Activated CD8-positive, alpha-beta memory T cell treated with anti-CD3 and anti-CD28 coated beads, Interleukin-2, amount 10 ng/mL, durations not matched to agents 7 days and 5 days (primary cell): ENCODE results near the gene FAM20C. TPM values are rescaled to one million over a fixed set of nuclear protein-coding genes. Genes with fewer than 3 reads are reported as not detected.

Source experiments
- ATAC-seq: fragments of 150-1000 bp; cut with Tn5 transposase; one replicate; pipeline ENCODE4 v1.10.0; 2021; ENCODE audit warnings: moderate library complexity
- CTCF ChIA-PET: fragments of 350-600 bp; sonication (Branson Sonifier 250); formaldehyde crosslinking; loops from one replicate; lab custom pipeline; 2021; ENCODE audit warnings: antibody characterized with exemption; lab: Charles Lee
- DNase-seq: peaks from one replicate; pipeline ENCODE4 v3.0.0-alpha.2; 2020
- H3K27ac Mint-ChIP-seq: one replicate; pipeline ENCODE4 v1.8.0; 2021; ENCODE audit warnings: mild to moderate bottlenecking, mixed read lengths
- H3K27me3 Mint-ChIP-seq: one replicate; pipeline ENCODE4 v1.8.0; 2021; ENCODE audit warnings: mixed read lengths
- H3K36me3 Mint-ChIP-seq: one replicate; pipeline ENCODE4 v1.8.0; 2021; ENCODE audit warnings: mild to moderate bottlenecking, mixed read lengths
- H3K4me1 Mint-ChIP-seq: one replicate; pipeline ENCODE4 v1.8.0; 2021; ENCODE audit warnings: mixed read lengths
- H3K4me3 Mint-ChIP-seq: one replicate; pipeline ENCODE4 v1.8.0; 2021; ENCODE audit warnings: mild to moderate bottlenecking, moderate library complexity, mixed read lengths
- H3K9me3 Mint-ChIP-seq: one replicate; pipeline ENCODE4 v1.8.0; 2022; ENCODE audit warnings: low read depth, mixed read lengths
- total RNA-seq, 2 experiments: library from RNA; stranded (reverse); gene quantifications; one replicate each; pipeline ENCODE4 v1.2.3, GENCODE V29; 2021

The FAM20C gene
- total RNA-seq, 2 experiments from 2014 or later, result 0.45 to 0.73 TPM

DNA sequence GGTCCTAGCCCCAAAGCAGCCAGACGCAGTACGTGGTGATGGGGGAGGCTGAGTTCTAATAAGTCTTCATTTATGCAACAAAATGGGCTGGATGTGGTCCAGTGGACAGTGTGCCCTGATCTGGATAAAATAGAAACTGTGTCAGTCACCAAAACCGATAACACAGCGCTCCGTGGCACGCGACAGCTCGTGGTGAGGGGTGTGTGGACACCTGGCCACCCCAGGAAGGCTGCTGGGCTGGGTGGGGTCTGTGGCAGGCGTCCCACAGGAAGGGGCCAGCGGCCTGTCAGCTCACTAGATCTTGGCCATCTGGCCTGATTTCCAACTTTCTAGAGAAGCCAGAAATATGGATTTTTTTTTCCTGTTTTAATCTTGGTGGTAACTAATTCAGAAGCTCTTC is 17.0 kb downstream of the FAM20C start:
- no peak overlapping the region for H3K27ac Mint-ChIP-seq
- no peak for DNase-seq
- no peaks in the 10 kb centered on the region for H3K4me1 Mint-ChIP-seq
- H3K36me3 Mint-ChIP-seq, result no peaks in the 10 kb centered on the region
- no peaks in the 10 kb centered on the region for H3K27me3 Mint-ChIP-seq
- ATAC-seq, result no peak
- CTCF ChIA-PET, result no interaction called here
- no peak overlapping the region for H3K4me3 Mint-ChIP-seq
- H3K9me3 Mint-ChIP-seq, result peaks cover 7% of the 10 kb centered on the region

DNA sequence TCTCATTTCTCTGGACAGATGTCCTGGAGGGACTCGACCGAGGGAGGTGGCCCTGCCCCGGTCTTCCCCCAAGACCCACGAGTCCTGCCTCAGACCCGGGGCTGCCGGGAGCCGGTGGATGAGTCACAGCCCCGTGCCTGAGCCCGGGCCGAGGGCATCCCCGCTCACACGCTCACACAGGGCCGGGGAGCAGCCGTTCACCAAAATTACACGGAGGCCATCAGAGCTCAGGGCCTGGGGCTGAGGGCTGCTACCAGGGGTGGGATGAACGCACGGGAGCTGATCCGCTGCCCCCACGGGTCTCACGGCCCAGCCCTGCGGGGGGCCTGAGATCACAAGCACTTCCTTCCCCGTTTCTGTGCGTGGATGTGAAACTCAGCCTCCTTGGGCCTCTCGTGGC is 17.5 kb downstream of the FAM20C start:
- no peaks in the 10 kb centered on the region for H3K27me3 Mint-ChIP-seq
- H3K4me3 Mint-ChIP-seq, result no peak overlapping the region
- no peaks in the 10 kb centered on the region for H3K4me1 Mint-ChIP-seq
- peaks cover 7% of the 10 kb centered on the region for H3K9me3 Mint-ChIP-seq
- DNase-seq, result no peak
- no peak overlapping the region for H3K27ac Mint-ChIP-seq
- ATAC-seq, result no peak
- CTCF ChIA-PET, result no interaction called here
- no peaks in the 10 kb centered on the region for H3K36me3 Mint-ChIP-seq

- Mint-ChIP-seq H3K4me3 (no peak overlapping the region), H3K9me3 (peaks cover 7% of the 10 kb centered on the region), H3K36me3 (no peaks in the 10 kb centered on the region), H3K4me1 (no peaks in the 10 kb centered on the region), H3K27ac (no peak overlapping the region), H3K27me3 (no peaks in the 10 kb centered on the region)
- no peak for DNase-seq
- no peak for ATAC-seq
- CTCF ChIA-PET, result no interaction called here
These were observed 18.1 kb downstream of the FAM20C start for GRCh38 chr7:210401-210925.

DNA sequence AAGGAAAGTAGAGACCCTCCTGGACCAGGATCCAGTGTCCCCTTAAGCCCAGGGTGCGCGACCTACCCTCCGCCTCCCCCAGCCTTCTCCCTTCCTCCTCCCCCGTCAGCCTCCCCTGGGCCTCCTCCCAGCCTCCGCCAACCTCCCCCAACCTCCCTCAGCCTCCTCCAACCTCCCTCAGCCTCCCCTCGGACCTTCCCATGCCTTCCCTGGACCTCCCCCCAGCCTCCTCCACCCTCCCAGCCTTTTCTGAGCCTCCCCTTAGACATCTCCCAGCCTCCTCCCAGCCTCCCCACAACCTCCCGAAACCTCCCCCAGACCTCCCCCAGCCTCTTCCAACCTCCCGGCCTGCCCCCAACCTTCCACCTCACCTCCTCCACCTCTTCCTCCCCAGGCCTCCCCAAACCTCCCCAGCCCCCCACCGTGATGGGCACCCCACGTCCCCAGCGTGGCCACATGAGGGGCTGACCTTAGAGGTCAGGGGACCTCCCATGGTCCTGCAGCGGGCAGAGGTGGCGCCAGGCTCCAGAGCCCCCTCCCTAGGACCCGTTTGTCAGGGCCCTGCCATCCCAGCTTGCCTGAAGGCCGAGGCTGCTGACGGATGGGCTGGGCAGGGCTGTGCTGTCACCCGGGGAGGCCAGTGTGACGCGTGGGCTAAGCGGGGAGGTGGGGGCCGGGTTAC is 18.8 kb downstream of the FAM20C start:
- CTCF ChIA-PET, result no interaction called here
- no peak for DNase-seq
- peaks cover 4% of the 10 kb centered on the region for H3K9me3 Mint-ChIP-seq
- no peak overlapping the region for H3K4me3 Mint-ChIP-seq
- H3K4me1 Mint-ChIP-seq, result no peaks in the 10 kb centered on the region
- ATAC-seq, result no peak
- H3K27me3 Mint-ChIP-seq, result no peaks in the 10 kb centered on the region
- H3K36me3 Mint-ChIP-seq, result no peaks in the 10 kb centered on the region
- no peak overlapping the region for H3K27ac Mint-ChIP-seq

GRCh38 chr7:211715-212058 is 19.3 kb downstream of the FAM20C start:
- H3K4me3 Mint-ChIP-seq, result no peak overlapping the region
- DNase-seq, result no peak
- no peaks in the 10 kb centered on the region for H3K4me1 Mint-ChIP-seq
- ATAC-seq, result no peak
- H3K9me3 Mint-ChIP-seq, result no peaks in the 10 kb centered on the region
- H3K27me3 Mint-ChIP-seq, result no peaks in the 10 kb centered on the region
- CTCF ChIA-PET, result no interaction called here
- no peak overlapping the region for H3K27ac Mint-ChIP-seq
- no peaks in the 10 kb centered on the region for H3K36me3 Mint-ChIP-seq

DNA sequence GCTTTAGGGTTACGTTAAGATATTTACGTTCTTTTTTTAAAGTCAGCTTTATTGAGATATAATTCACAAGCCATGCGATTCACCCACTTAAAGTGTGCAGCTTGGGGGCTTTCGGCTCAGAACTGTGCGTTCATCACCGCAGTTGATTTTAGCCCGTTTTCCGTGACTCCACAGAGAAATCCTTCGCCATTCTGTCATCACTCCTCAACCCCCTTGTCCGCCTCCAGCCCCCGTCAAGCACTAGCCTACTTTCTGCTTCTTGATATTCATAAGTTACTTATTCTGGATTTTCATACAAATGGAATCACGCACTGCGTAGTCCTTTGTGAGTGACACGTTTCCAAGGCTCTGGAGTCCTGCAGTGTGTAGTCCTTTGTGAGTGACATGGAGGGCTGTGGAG is 20.4 kb downstream of the FAM20C start:
- CTCF ChIA-PET, result no interaction called here
- H3K27ac Mint-ChIP-seq, result no peak overlapping the region
- no peaks in the 10 kb centered on the region for H3K27me3 Mint-ChIP-seq
- no peaks in the 10 kb centered on the region for H3K36me3 Mint-ChIP-seq
- H3K4me1 Mint-ChIP-seq, result no peaks in the 10 kb centered on the region
- DNase-seq, result no peak
- ATAC-seq, result no peak
- H3K9me3 Mint-ChIP-seq, result no peaks in the 10 kb centered on the region
- no peak overlapping the region for H3K4me3 Mint-ChIP-seq

GRCh38 chr7:213324-213993 is 21.1 kb downstream of the FAM20C start:
- no peak overlapping the region for H3K27ac Mint-ChIP-seq
- no peak overlapping the region for H3K4me3 Mint-ChIP-seq
- DNase-seq, result no peak
- no peak for ATAC-seq
- no peaks in the 10 kb centered on the region for H3K9me3 Mint-ChIP-seq
- no peaks in the 10 kb centered on the region for H3K36me3 Mint-ChIP-seq
- H3K4me1 Mint-ChIP-seq, result no peaks in the 10 kb centered on the region
- no peaks in the 10 kb centered on the region for H3K27me3 Mint-ChIP-seq
- CTCF ChIA-PET, result no interaction called here

DNA sequence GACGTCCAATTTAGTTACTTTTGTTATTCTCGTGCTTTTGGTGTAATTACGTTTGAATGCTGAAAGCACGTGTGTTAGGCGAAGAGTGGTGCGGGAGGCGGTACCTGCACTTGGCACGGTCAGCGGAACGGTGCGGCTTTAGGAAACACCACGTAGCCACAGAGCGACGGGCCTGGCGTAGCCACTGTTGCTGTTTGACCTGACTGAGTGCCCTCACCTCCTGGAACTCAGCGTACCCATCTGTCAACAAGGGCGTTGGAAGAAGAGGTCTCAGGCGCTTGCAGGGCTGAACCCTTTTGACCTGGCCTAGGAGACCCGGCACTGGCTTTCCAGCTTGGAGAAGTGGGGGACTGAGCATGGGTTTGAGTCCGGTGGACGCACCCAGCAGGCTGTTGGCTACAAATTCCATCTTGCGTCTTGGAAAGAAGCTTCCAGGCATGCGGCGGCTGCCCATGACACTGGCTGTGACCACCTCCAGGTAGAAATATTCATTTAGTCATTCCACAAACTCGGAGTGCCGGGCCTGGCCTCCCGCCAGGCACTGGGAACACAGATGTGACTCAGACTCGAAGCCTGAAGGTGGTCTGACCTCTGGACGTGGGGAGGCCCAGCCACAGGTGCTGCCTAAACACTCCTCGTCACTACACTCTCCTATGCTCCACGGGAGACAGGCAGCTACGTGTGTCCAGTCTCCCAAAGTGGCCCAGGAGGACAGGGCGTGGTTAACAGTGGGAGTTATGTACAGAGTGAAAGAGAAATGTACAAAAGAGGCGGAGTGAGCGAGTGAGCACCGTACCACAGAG is 22.2 kb downstream of the FAM20C start:
- H3K9me3 Mint-ChIP-seq, result no peaks in the 10 kb centered on the region
- no peaks in the 10 kb centered on the region for H3K4me1 Mint-ChIP-seq
- CTCF ChIA-PET, result no interaction called here
- no peak overlapping the region for H3K27ac Mint-ChIP-seq
- H3K36me3 Mint-ChIP-seq, result no peaks in the 10 kb centered on the region
- no peak for DNase-seq
- no peak for ATAC-seq
- no peak overlapping the region for H3K4me3 Mint-ChIP-seq
- no peaks in the 10 kb centered on the region for H3K27me3 Mint-ChIP-seq

- no peaks in the 10 kb centered on the region for H3K36me3 Mint-ChIP-seq
- CTCF ChIA-PET, result no interaction called here
- no peaks in the 10 kb centered on the region for H3K9me3 Mint-ChIP-seq
- ATAC-seq, result no peak
- DNase-seq, result no peak
- H3K27ac Mint-ChIP-seq, result no peak overlapping the region
- no peak overlapping the region for H3K4me3 Mint-ChIP-seq
- H3K27me3 Mint-ChIP-seq, result no peaks in the 10 kb centered on the region
- no peaks in the 10 kb centered on the region for H3K4me1 Mint-ChIP-seq
These were observed 24.3 kb downstream of the FAM20C start for GRCh38 chr7:216360-217300.

DNA sequence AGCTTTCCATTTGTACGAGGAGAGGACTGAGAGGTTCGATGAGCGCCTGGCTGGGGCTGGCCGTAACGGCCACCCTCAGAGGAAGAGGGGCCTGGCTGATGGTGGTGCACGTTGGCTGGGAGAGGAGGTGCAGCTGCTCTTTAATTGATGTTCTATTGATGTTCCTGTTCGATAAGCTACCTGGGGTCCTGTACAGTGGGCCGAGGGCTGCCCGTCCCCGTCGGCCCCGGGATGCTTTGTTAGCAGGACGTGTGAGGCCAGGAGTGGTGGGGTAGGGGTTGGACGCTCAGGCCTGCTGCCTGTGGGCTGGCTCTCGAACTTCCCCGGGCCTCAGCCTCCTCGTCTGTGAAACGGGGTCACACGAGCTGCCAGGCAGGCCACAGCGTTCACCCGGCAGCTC is 25.4 kb downstream of the FAM20C start:
- no peaks in the 10 kb centered on the region for H3K36me3 Mint-ChIP-seq

GRCh38 chr7:218316-218715 is 25.9 kb downstream of the FAM20C start:
- CTCF ChIA-PET, result no interaction called here
- H3K27ac Mint-ChIP-seq, result no peak overlapping the region
- no peaks in the 10 kb centered on the region for H3K4me1 Mint-ChIP-seq
- no peaks in the 10 kb centered on the region for H3K27me3 Mint-ChIP-seq
- H3K36me3 Mint-ChIP-seq, result no peaks in the 10 kb centered on the region
- no peaks in the 10 kb centered on the region for H3K9me3 Mint-ChIP-seq
- no peak overlapping the region for H3K4me3 Mint-ChIP-seq
- ATAC-seq (no peak), DNase-seq (no peak)

More for the DNA sequence above, 25.4 kb downstream of the FAM20C start:
- DNase-seq (no peak), ATAC-seq (no peak)
- Mint-ChIP-seq H3K4me1 (no peaks in the 10 kb centered on the region), H3K4me3 (no peak overlapping the region), H3K27ac (no peak overlapping the region), H3K27me3 (no peaks in the 10 kb centered on the region), H3K9me3 (no peaks in the 10 kb centered on the region)
- CTCF ChIA-PET, result no interaction called here

DNA sequence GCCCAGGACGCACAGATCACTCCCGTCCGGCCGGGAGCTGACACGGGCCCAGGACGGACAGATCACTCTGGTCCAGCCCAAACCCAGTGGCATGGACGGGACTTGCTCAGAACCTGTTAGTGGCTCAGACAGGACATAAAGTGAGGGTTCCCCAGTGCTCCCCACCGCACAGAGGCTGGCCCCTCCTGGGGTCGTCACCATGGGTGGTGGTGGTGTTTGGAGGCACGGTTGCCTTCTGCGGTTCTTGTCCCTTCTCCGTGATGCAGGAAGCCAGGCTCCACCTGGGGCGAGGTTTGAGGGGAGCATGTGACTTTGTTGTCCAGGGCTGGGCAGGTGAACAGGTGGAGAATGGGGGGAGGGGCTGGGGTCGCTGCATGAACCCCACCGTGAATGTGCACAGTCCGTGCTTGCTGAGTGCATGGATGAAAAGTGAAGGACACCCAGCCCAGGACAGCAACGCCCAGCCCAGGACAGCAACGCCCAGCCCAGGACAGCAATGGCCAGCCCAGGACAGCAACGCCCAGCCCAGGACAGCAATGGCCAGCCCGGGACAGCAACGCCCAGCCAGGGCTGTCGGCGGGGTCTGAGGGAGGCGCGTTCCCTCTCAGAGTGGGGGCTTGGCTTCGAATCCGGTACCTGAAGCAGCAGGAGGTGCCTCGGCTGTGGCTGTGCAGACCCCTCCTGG is 26.7 kb downstream of the FAM20C start:
- H3K9me3 Mint-ChIP-seq, result no peaks in the 10 kb centered on the region
- CTCF ChIA-PET, result no interaction called here
- DNase-seq (no peak), ATAC-seq (no peak)
- no peaks in the 10 kb centered on the region for H3K4me1 Mint-ChIP-seq
- H3K36me3 Mint-ChIP-seq, result no peaks in the 10 kb centered on the region
- H3K27ac Mint-ChIP-seq, result no peak overlapping the region
- H3K27me3 Mint-ChIP-seq, result no peaks in the 10 kb centered on the region
- no peak overlapping the region for H3K4me3 Mint-ChIP-seq
